ENCODE data around the gene SELE.

SELE gene

GRCh38 chr1:169733924-169734323 is at the start of gene SELE:
SELE (minus strand) TSS chr1:169734079; CDS start chr1:169733612, 467 bp downstream.
- DNase-seq, result no peak

- DNase-seq, result no peak
These were observed 48.7 kb upstream of the SELE start for GRCh38 chr1:169782596-169782995.

- no peak for DNase-seq
These were observed 46.1 kb upstream of the SELE start for GRCh38 chr1:169779970-169780369.

GRCh38 chr1:169779150-169779549 is 45.3 kb upstream of the SELE start:
- DNase-seq, result no peak

GRCh38 chr1:169776440-169776839 is 42.6 kb upstream of the SELE start:
- no peak for DNase-seq

GRCh38 chr1:169768161-169768560 is 34.3 kb upstream of the SELE start:
- no peak for DNase-seq

GRCh38 chr1:169765580-169766331 is 31.9 kb upstream of the SELE start:
- DNase-seq, result no peak

GRCh38 chr1:169764919-169765318 is 31.0 kb upstream of the SELE start:
- no peak for DNase-seq

GRCh38 chr1:169762699-169763098 is 28.8 kb upstream of the SELE start:
- no peak for DNase-seq

GRCh38 chr1:169759038-169759437 is 25.2 kb upstream of the SELE start:
- no peak for DNase-seq

GRCh38 chr1:169753549-169753948 is 19.7 kb upstream of the SELE start:
- no peak for DNase-seq

GRCh38 chr1:169750041-169750440 is 16.2 kb upstream of the SELE start:
- DNase-seq, result no peak

- DNase-seq, result no peak
These were observed 12.7 kb upstream of the SELE start for GRCh38 chr1:169746550-169746949.

GRCh38 chr1:169745015-169745861 is 11.4 kb upstream of the SELE start:
- peak; percentile 74 for DNase-seq

GRCh38 chr1:169741666-169742394 is 8.0 kb upstream of the SELE start:
- DNase-seq, result peak; percentile 91

- no peak for DNase-seq
These were observed 6.1 kb upstream of the SELE start for GRCh38 chr1:169739980-169740379.

GRCh38 chr1:169731446-169731845 is 2.4 kb downstream of the SELE start:
- no peak for DNase-seq

- DNase-seq, result no peak
These were observed 3.9 kb downstream of the SELE start for GRCh38 chr1:169729991-169730390.

- DNase-seq, result no peak
These were observed 6.6 kb downstream of the SELE start for GRCh38 chr1:169727307-169727706.

- DNase-seq, result no peak
These were observed 7.0 kb downstream of the SELE start for GRCh38 chr1:169726851-169727250.

- DNase-seq, result no peak
These were observed 7.9 kb downstream of the SELE start for GRCh38 chr1:169725930-169726329.

- no peak for DNase-seq
These were observed 9.7 kb downstream of the SELE start for GRCh38 chr1:169724168-169724567.

GRCh38 chr1:169723763-169724162 is 10.1 kb downstream of the SELE start:
- no peak for DNase-seq

- DNase-seq, result no peak
These were observed 11.1 kb downstream of the SELE start for GRCh38 chr1:169722779-169723178.

Measured in islet precursor cell (in vitro differentiated cells).